ENCODE measurements around the gene CHST12.
"Not testable (repeated sequence)": the region's sequence is repeated elsewhere in the genome, so short reads cannot be mapped to it uniquely, and the experiment has no call there.

CHST12 gene

DNA sequence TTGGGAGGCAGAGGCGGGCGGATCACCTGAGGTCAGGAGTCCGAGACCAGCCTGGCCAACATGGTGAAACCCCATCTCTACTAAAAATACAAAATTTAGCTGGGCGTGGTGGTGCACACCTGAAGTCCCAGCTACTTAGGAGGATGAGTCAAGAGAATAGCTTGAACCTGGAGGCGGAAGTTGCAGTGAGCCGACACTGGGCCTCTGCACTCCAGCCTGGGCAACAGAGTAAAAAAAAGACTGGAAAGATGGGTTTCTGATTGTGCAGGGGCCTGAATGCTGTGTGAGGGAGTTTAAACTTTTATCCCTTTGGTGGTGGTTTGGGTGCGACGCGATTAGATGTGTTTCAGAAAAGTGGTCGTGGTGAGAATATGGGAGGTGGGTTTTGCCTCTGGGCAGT lies 1.8 kb downstream of the CHST12 start:
- no peak for DNase-seq

- DNase-seq = no peak
These were observed 2.4 kb downstream of the CHST12 start for GRCh38 chr7:2405601-2406345.

DNA sequence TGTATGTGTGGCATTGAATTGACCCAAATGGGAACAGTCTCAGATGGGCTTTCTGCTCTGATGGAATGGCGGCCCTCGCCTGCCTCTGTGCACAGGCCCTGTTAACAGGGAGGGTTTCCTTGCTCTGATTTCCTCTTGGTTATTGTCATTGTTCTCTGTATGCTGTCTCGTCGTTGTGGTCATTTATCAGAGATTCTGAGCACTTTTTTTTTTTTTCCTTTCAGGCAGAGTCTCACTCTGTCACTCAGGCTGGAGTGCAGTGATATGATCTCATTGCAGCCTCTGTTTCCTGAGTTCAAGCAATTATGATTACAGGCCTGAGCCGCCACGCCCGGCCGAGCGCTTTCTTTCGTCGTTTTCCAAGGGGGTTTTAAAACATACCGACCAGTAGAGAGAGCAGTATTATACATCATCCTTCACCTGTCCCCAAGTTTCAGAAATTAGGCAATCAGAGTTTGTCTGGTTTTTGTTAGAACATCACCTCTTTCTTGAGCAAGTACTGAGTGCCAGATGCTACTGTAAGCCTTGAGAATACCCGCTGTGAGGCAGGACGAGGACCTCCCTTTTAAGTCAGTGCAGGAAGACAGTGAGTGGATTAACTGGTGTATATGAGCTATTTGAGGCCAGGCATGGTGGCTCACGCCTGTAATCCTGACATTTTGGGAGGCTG lies 6.5 kb downstream of the CHST12 start:
- DNase-seq = no peak

DNA sequence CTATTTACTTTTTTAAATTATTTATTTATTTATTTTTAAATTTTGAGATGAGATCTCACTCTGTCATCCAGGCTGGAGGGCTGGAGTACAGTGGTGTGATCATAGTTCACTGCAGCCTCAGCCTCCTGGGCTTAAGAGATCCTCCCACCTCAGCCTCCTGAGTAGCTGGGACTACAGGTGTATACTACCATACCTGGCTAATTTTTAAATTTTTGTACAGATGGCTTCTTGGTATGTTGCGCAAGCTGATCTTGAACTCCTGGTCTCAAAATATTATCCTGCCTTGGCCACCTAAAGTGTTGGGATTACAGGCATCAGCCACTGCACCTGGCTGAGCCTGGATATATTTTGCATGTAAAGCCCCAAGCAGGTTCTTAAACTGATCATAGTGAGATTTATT lies 7.6 kb downstream of the CHST12 start:
- no peak for DNase-seq

DNA sequence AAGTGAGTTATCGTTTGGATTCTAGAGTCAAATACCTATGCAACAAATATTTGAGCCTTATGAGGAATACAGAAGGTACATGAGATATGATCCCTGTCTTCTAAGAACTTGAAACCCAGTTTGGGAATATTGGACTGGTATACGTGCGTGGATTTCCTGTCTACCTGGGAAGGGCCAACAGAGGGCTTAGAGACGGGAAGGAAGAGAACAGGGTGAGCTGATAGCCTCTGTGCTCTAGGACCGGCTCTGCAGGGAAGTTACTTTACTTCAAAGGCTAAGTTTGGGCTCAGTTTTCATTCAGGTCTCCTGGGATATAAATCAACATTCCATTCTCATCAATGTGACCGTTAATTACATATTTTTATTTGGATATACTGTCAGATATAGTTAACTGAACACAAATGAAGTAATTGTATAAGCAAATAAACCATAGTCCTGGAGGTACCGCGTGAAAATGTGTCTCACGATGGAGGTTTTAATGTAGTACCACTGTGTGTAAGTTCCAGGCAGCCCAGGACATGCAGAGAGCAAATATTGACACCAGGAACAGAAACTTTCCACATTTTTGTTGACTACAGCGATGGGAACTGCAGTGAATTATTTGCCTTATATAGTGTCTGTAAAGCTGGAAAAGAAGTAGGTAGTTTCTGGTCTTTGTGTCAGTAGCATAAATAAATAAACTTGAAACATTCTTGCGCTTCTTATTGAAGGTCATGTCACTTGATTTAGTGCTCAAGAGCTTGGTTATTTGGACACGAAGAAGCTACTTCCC lies 8.6 kb downstream of the CHST12 start:
- DNase-seq = no peak

GRCh38 chr7:2412587-2413201 lies 9.3 kb downstream of the CHST12 start:
- DNase-seq = no peak

- DNase-seq = no peak
These were observed 12.7 kb downstream of the CHST12 start for GRCh38 chr7:2416063-2416462.

- no peak for DNase-seq
These were observed 13.2 kb downstream of the CHST12 start for GRCh38 chr7:2416650-2417049.

GRCh38 chr7:2417178-2417577 lies 13.8 kb downstream of the CHST12 start:
- not testable (repeated sequence) for DNase-seq

- DNase-seq = no peak
These were observed 14.6 kb downstream of the CHST12 start for GRCh38 chr7:2417981-2418481.

- DNase-seq = no peak
These were observed 17.0 kb downstream of the CHST12 start for GRCh38 chr7:2420216-2420933.

DNA sequence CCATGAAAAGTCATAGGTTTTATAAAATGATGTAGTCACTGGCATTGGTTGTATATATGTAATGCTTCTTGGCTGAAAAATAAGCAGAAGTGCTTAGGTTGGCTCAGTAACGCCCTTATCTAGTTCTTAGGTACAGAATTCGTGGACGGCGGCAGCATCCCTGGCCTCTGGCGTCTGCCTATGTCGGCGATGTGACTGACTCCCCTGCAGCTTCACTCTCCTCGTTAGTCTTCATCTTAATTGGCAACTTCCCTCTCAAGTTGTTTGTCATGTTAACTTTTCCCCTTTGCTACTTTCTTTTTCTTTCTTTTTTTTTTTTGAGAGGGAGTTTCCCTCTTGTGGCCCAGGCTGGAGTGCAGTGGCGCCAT lies 18.5 kb downstream of the CHST12 start:
- DNase-seq = no peak

DNA sequence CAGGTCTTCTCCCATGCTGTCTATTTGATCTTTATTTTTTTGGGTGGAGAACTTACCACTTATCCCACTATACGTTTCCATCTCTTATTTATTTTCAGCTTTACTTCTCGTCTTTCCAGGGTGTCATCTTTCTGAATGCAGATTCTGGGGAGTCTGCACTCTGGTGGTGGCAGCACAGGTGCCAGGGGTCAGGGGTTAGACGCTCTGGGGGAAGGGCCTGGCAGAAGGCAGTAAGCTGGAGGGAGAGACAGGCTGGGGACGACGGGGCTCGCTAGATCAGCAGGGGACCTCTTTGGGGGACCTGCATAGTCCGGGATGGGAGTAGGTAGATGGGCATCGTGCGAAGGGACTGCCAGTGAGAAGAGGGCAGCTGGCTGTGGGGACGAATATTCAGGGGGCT lies 22.3 kb downstream of the CHST12 start:
- DNase-seq = no peak

GRCh38 chr7:2431260-2431867 lies 28.0 kb downstream of the CHST12 start:
- no peak for DNase-seq

DNA sequence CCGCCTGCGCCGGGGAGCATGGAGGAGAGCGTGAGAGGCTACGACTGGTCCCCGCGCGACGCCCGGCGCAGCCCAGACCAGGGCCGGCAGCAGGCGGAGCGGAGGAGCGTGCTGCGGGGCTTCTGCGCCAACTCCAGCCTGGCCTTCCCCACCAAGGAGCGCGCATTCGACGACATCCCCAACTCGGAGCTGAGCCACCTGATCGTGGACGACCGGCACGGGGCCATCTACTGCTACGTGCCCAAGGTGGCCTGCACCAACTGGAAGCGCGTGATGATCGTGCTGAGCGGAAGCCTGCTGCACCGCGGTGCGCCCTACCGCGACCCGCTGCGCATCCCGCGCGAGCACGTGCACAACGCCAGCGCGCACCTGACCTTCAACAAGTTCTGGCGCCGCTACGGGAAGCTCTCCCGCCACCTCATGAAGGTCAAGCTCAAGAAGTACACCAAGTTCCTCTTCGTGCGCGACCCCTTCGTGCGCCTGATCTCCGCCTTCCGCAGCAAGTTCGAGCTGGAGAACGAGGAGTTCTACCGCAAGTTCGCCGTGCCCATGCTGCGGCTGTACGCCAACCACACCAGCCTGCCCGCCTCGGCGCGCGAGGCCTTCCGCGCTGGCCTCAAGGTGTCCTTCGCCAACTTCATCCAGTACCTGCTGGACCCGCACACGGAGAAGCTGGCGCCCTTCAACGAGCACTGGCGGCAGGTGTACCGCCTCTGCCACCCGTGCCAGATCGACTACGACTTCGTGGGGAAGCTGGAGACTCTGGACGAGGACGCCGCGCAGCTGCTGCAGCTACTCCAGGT lies 29.7 kb downstream of the CHST12 start:
- DNase-seq = no peak

DNA sequence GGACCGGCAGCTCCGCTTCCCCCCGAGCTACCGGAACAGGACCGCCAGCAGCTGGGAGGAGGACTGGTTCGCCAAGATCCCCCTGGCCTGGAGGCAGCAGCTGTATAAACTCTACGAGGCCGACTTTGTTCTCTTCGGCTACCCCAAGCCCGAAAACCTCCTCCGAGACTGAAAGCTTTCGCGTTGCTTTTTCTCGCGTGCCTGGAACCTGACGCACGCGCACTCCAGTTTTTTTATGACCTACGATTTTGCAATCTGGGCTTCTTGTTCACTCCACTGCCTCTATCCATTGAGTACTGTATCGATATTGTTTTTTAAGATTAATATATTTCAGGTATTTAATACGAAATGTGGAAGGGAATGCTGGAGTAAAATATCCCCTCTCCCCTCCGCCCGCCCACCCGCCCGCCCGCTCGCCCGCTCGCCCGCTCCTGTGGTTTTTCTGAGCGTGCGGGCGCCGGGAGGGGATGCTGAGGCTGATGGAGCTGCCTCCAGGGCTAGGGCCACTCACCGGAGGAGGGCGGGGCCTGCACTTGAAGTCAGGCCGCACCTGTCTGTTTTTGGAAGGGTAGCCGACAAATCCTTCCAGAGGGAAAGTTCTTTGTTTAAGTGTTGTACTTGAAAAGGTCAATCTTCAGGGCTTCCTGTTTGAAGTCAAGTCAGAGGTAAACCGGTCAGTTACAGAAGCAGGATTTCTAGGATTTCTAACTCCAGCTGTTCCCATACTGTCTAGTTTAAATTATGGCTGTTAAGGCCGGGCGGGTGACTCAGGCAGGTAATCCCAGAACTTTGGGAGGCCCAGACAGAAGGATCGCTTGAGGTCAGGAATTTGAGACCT lies 30.5 kb downstream of the CHST12 start:
- no peak for DNase-seq

- DNase-seq = no peak
These were observed 31.7 kb downstream of the CHST12 start for GRCh38 chr7:2435146-2435545.

DNA sequence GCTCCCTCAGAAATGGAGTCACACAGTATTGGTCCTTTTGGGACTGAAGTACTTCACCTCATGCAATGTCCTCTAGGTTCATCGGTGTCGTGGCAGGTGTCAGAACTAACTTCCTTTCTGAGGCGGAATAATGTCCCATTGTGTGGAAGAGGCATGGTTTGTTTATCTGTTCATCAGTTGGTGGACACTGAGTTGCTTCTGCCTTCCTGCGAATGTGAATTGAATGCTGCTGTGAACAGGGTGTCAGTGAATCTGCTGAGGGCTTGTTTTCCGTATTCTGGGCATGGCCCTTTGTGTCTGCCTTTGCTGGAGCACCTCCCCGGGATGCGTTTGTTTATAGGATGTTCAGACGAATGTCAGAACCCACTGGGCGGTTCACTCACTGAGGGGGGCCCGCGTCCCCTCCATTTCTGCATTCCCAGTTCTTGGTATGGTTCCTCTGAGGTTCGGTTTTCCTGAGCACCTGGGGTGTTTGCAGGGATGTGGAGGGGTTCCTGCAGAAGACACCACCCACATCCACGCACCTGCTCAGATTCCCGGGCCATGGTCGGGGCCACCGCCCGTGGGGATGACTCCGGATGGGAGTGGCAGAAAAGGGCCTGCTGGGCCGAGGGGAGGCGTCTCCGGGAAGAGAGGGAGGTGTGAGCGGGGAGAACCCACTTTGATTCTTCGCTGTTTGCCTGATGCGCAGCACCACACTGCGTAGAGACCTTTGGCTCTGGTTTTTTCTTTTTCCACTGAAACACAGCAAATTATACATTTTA lies 33.1 kb downstream of the CHST12 start:
- DNase-seq = no peak

DNA sequence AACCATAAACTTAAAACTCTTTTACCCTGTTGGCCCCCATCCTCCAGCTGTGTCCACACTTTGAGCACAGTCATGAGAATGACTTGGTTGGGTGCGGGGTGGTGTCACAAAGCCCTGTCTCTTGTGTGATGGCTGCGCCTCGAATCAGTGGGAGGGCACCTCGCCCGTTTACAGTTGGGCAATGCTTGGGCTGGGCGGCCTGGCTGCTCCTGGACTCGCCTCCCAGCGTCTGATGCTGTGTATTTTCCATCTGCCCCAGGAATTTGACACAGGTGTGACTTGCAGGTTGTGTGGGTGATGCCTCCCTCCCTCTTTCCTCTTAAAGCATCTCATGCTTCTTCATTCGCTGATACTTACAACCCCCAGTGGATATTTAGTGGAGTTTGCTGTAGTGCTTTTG lies 33.7 kb downstream of the CHST12 start:
- DNase-seq = no peak

Measured in NCI-H446 treated with DMSO at 0.1 percent for 48 hours (cell line).